ENCODE measurements around the gene DUSP6.

Gene DUSP6

DNA sequence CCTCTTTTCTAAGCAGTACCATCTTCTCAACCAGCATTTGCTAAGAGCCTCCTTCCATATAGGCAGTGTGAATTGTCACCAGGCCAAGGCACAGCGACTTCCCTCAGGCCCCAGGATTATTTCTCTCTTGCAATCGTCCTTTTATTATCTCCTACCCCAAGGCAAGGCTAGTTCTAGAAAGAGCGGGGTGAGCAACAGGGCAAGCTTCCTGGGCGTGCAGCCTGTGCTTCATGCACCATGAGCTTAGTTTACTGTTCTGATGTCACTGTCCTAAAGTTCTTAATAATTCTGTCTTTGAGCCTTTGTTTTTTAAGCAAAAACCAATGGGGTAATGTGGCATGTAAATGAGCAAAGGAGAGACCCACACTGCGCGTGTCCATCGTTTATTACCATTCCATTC lies 27.9 kb downstream of the DUSP6 start:
- Histone ChIP-seq H3K14ac (ENCODE audit: low read length) (no peak overlapping the region), H3K4me3 (ENCODE audit: low read depth, low read length) (no peak overlapping the region), H4K12ac (ENCODE audit: low read depth, low read length) (no peak overlapping the region), H3K23ac (ENCODE audit: low read length) (no peak overlapping the region), H3K79me1 (ENCODE audit: low read length) (peaks cover 18% of the 10 kb centered on the region), H2AK5ac (ENCODE audit: low read length) (no peak overlapping the region), H3K79me2 (ENCODE audit: control insufficient read depth, insufficient read depth, low read length, poor library complexity) (peaks cover 2% of the 10 kb centered on the region), H3K4me1 (ENCODE audit: control insufficient read depth in 1 of 2, insufficient read depth in 2 of 2, low read length in 2 of 2) (peaks cover 16 to 27% of the 10 kb centered on the region in 2 experiments), H3K36me3 (ENCODE audit: control insufficient read depth in 1 of 2, insufficient read depth in 2 of 2, low read length in 2 of 2) (no peaks in the 10 kb centered on the region), H2BK5ac (ENCODE audit: low read depth, low read length, poor library complexity) (no peak overlapping the region), H3K18ac (ENCODE audit: low read length) (no peak overlapping the region), H3K27me3 (ENCODE audit: insufficient read depth, low read length) (no peaks in the 10 kb centered on the region), H4K8ac (ENCODE audit: low read depth, low read length) (no peak overlapping the region), H4K91ac (ENCODE audit: low read depth, low read length) (no peak overlapping the region), H2BK120ac (ENCODE audit: insufficient read depth, low read length, poor library complexity) (no peak overlapping the region), H2AFZ (ENCODE audit: insufficient read depth, low read length, poor library complexity) (no peak overlapping the region), H2BK12ac (ENCODE audit: low read length) (peak overlapping the region; percentile 3), H3K9me3 (ENCODE audit: insufficient read depth, low read depth, low read length) (no peaks in the 10 kb centered on the region), H3K9ac (ENCODE audit: low read length) (no peak overlapping the region), H3K4me2 (ENCODE audit: low read length) (no peak overlapping the region), H3K27ac (ENCODE audit: low read depth, low read length) (no peak overlapping the region), H3K4ac (ENCODE audit: low read depth, low read length) (no peak overlapping the region)
- WGBS (ENCODE audit: extremely low coverage, insufficient coverage, insufficient read length) = no CpG with 5 or more reads among the region's 7 CpGs
- DNase-seq = peak in 1 of 2 donors; percentile 7

DNA sequence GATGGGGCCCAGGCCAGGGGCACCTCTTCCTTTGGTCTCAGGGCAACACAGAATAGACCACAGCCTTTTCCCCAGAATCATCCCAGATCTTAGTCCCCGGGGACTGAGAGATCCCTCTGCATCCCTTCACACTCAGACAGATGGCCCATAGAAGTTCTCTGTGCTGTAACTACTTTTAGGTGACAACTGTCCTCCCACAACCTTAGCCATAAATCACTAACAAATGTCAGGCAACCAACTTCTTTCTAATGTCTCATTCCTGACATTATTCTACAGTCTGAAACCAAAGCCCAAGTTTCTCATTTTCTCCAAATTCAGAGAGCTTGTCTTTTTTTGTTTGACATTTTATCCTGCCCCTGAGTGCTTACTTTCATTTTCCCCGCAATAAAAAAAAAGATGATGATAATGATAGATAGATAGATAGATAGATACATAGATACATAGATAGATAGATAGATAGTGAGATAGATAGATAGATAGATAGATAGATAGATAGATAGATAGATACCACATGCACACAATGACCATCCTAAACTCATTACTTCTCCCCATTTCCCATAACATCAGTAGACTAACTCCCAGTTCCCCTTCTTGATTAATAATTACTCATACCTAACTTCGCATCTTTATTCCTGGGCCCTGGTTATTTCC lies 28.6 kb downstream of the DUSP6 start:
- Histone ChIP-seq H3K23ac (ENCODE audit: low read length) (no peak overlapping the region), H4K8ac (ENCODE audit: low read depth, low read length) (no peak overlapping the region), H3K27me3 (ENCODE audit: insufficient read depth, low read length) (no peaks in the 10 kb centered on the region), H3K79me1 (ENCODE audit: low read length) (peaks cover 18% of the 10 kb centered on the region), H3K79me2 (ENCODE audit: control insufficient read depth, insufficient read depth, low read length, poor library complexity) (peaks cover 2% of the 10 kb centered on the region), H4K91ac (ENCODE audit: low read depth, low read length) (peak overlapping the region; percentile 80), H2AFZ (ENCODE audit: insufficient read depth, low read length, poor library complexity) (no peak overlapping the region), H2BK12ac (ENCODE audit: low read length) (peak overlapping the region; percentile 93), H3K4me3 (ENCODE audit: low read depth, low read length) (no peak overlapping the region), H3K14ac (ENCODE audit: low read length) (peak overlapping the region; percentile 74), H3K27ac (ENCODE audit: low read depth, low read length) (no peak overlapping the region), H3K4me2 (ENCODE audit: low read length) (no peak overlapping the region), H3K9me3 (ENCODE audit: insufficient read depth, low read depth, low read length) (no peaks in the 10 kb centered on the region), H3K4me1 (ENCODE audit: control insufficient read depth in 1 of 2, insufficient read depth in 2 of 2, low read length in 2 of 2) (peaks cover 17 to 26% of the 10 kb centered on the region in 2 experiments), H3K18ac (ENCODE audit: low read length) (peak overlapping the region; percentile 48), H3K9ac (ENCODE audit: low read length) (no peak overlapping the region), H2BK5ac (ENCODE audit: low read depth, low read length, poor library complexity) (peak overlapping the region; percentile 62), H3K4ac (ENCODE audit: low read depth, low read length) (peak overlapping the region; percentile 11), H4K12ac (ENCODE audit: low read depth, low read length) (no peak overlapping the region), H3K36me3 (ENCODE audit: control insufficient read depth in 1 of 2, insufficient read depth in 2 of 2, low read length in 2 of 2) (no peaks in the 10 kb centered on the region), H2BK120ac (ENCODE audit: insufficient read depth, low read length, poor library complexity) (peak overlapping the region; percentile 69), H2AK5ac (ENCODE audit: low read length) (peak overlapping the region; percentile 82)
- DNase-seq = no peak
- no CpG with 5 or more reads among the region's 3 CpGs for WGBS (ENCODE audit: extremely low coverage, insufficient coverage, insufficient read length)

GRCh38 chr12:89320735-89321134 lies 31.6 kb downstream of the DUSP6 start:
- Histone ChIP-seq H3K18ac (ENCODE audit: low read length) (no peak overlapping the region), H4K12ac (ENCODE audit: low read depth, low read length) (no peak overlapping the region), H2BK5ac (ENCODE audit: low read depth, low read length, poor library complexity) (no peak overlapping the region), H3K9ac (ENCODE audit: low read length) (no peak overlapping the region), H3K36me3 (ENCODE audit: control insufficient read depth in 1 of 2, insufficient read depth in 2 of 2, low read length in 2 of 2) (no peaks in the 10 kb centered on the region), H3K9me3 (ENCODE audit: insufficient read depth, low read depth, low read length) (no peaks in the 10 kb centered on the region), H3K27ac (ENCODE audit: low read depth, low read length) (no peak overlapping the region), H3K79me2 (ENCODE audit: control insufficient read depth, insufficient read depth, low read length, poor library complexity) (peaks cover 2% of the 10 kb centered on the region), H2BK120ac (ENCODE audit: insufficient read depth, low read length, poor library complexity) (peak overlapping the region; percentile 0), H4K91ac (ENCODE audit: low read depth, low read length) (peak overlapping the region; percentile 43), H2BK12ac (ENCODE audit: low read length) (peak overlapping the region; percentile 1), H3K4me3 (ENCODE audit: low read depth, low read length) (no peak overlapping the region), H2AK5ac (ENCODE audit: low read length) (peak overlapping the region; percentile 56), H3K27me3 (ENCODE audit: insufficient read depth, low read length) (no peaks in the 10 kb centered on the region), H4K8ac (ENCODE audit: low read depth, low read length) (no peak overlapping the region), H3K79me1 (ENCODE audit: low read length) (peaks cover 10% of the 10 kb centered on the region), H2AFZ (ENCODE audit: insufficient read depth, low read length, poor library complexity) (no peak overlapping the region), H3K14ac (ENCODE audit: low read length) (no peak overlapping the region), H3K23ac (ENCODE audit: low read length) (no peak overlapping the region), H3K4me1 (ENCODE audit: control insufficient read depth in 1 of 2, insufficient read depth in 2 of 2, low read length in 2 of 2) (peaks cover 8 to 16% of the 10 kb centered on the region in 2 experiments), H3K4ac (ENCODE audit: low read depth, low read length) (peak overlapping the region; percentile 1), H3K4me2 (ENCODE audit: low read length) (no peak overlapping the region)
- no peak for DNase-seq
- WGBS (ENCODE audit: extremely low coverage, insufficient coverage, insufficient read length) = no CpG with 5 or more reads among the region's 1 CpG

- Histone ChIP-seq H3K18ac (ENCODE audit: low read length) (no peak overlapping the region), H3K4ac (ENCODE audit: low read depth, low read length) (no peak overlapping the region), H2BK120ac (ENCODE audit: insufficient read depth, low read length, poor library complexity) (no peak overlapping the region), H2BK12ac (ENCODE audit: low read length) (no peak overlapping the region), H3K27ac (ENCODE audit: low read depth, low read length) (no peak overlapping the region), H3K79me2 (ENCODE audit: control insufficient read depth, insufficient read depth, low read length, poor library complexity) (peaks cover 2% of the 10 kb centered on the region), H3K79me1 (ENCODE audit: low read length) (peaks cover 8% of the 10 kb centered on the region), H4K91ac (ENCODE audit: low read depth, low read length) (no peak overlapping the region), H3K36me3 (ENCODE audit: control insufficient read depth in 1 of 2, insufficient read depth in 2 of 2, low read length in 2 of 2) (no peaks in the 10 kb centered on the region), H4K8ac (ENCODE audit: low read depth, low read length) (no peak overlapping the region), H4K12ac (ENCODE audit: low read depth, low read length) (no peak overlapping the region), H3K4me2 (ENCODE audit: low read length) (no peak overlapping the region), H3K9me3 (ENCODE audit: insufficient read depth, low read depth, low read length) (no peaks in the 10 kb centered on the region), H2AK5ac (ENCODE audit: low read length) (no peak overlapping the region), H2AFZ (ENCODE audit: insufficient read depth, low read length, poor library complexity) (no peak overlapping the region), H3K14ac (ENCODE audit: low read length) (no peak overlapping the region), H2BK5ac (ENCODE audit: low read depth, low read length, poor library complexity) (no peak overlapping the region), H3K23ac (ENCODE audit: low read length) (no peak overlapping the region), H3K9ac (ENCODE audit: low read length) (no peak overlapping the region), H3K4me3 (ENCODE audit: low read depth, low read length) (no peak overlapping the region), H3K4me1 (ENCODE audit: control insufficient read depth in 1 of 2, insufficient read depth in 2 of 2, low read length in 2 of 2) (peaks cover 8 to 11% of the 10 kb centered on the region in 2 experiments), H3K27me3 (ENCODE audit: insufficient read depth, low read length) (no peaks in the 10 kb centered on the region)
- no CpG with 5 or more reads among the region's 2 CpGs for WGBS (ENCODE audit: extremely low coverage, insufficient coverage, insufficient read length)
- DNase-seq = no peak
These were observed 32.7 kb downstream of the DUSP6 start for GRCh38 chr12:89319606-89320005.

Data from trophoblast cell (in vitro differentiated cells and primary cell).